ENCODE data around the gene ABCB4.

Gene ABCB4
- 0 to 1.1 (median 0.17) reads per million in 9 experiments for total RNA-seq

DNA sequence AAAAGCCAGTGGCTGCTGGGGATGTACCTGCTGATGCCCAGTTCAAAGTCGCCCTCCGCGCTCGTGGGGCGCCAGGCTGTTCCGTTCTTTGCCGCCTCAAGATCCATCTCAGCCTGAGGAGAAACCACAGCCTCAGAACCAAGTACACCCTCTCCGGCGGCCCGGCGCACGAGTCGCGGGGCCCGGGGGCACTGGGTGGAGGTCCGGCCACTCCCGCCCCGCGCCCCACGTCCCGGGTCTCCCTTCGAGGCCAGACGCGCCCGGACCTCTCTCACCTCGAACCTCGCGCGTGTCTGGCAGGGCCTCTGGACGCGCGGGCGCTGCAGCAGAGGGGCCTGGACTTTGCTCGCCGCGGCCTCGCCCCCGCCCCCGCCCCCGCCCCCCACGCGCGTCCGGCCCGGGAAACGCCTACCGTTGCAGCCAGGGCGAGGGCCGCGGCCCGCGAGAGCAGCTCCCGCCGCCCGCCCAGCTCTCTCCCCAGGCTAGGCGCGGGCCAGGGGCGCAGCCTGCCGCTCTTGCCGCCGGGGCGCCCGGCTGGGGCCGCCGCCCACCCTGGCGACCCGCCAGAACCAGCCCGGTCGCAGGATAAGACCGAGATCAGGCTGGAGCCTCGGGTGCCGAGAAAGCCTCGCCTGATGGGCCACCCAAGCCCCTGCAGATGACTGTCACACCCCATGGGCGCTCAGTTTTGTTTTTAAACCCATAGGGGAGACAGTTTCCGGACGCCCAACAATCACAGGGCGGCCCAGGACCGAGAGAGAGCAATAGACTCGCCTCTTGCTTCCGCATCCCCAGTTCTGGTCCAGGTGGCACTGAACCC is at the start of gene ABCB4:
ABCB4 (minus strand) TSS at position 322 of the 820 bp plus-strand sequence; CDS start at position 107, 215 bp downstream.
- no peaks in the 10 kb centered on the region for H3K9me3 Mint-ChIP-seq
- DNase-seq (no peak), ATAC-seq (replicated peaks) (peak; percentile 50)
- H3K27me3 Mint-ChIP-seq: peaks cover 23 to 31% of the 10 kb centered on the region in 2 donors
- H3K4me3 Mint-ChIP-seq: peak within 1 kb of the TSS; percentile 28 to 49
- peaks cover 0 to 4% of the 10 kb centered on the region in 2 donors for H3K4me1 Mint-ChIP-seq (ENCODE audit: low read depth in 2 of 2)
- no peak within 1 kb of the TSS for H3K27ac Mint-ChIP-seq
- no peaks in the 10 kb centered on the region for H3K36me3 Mint-ChIP-seq (ENCODE audit: insufficient read depth)

DNA sequence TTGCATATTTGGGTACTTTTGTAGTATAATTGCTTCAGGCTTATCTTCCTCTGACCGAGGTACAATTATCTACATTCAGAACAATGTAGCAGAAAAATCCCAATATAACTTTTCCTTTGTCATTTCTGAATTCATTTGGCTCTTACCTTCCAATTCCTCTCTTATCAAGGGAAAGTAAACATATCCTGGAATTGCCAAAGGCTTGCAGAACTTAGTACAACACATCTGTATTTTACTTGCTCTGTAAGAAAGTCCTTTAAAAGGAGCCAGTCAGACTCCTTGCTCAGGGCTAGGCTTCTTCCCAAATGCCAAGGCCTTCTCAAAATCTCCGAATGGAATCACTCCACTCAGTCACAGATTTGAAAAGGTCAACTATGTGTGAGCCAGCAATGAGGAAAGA is 43.3 kb upstream of the ABCB4 start:
- peaks cover 31% of the 10 kb centered on the region for H3K36me3 Mint-ChIP-seq (ENCODE audit: insufficient read depth)
- no peak overlapping the region for H3K27ac Mint-ChIP-seq
- no peak for DNase-seq
- no peaks in the 10 kb centered on the region for H3K27me3 Mint-ChIP-seq
- no peak overlapping the region for H3K4me3 Mint-ChIP-seq
- peaks cover 0 to 4% of the 10 kb centered on the region in 2 donors for H3K4me1 Mint-ChIP-seq (ENCODE audit: low read depth in 2 of 2)
- ATAC-seq (replicated peaks): no peak
- H3K9me3 Mint-ChIP-seq: no peaks in the 10 kb centered on the region

- Mint-ChIP-seq H3K36me3 (ENCODE audit: insufficient read depth) (peaks cover 25% of the 10 kb centered on the region), H3K27ac (no peak overlapping the region), H3K27me3 (no peaks in the 10 kb centered on the region), H3K9me3 (no peaks in the 10 kb centered on the region), H3K4me1 (ENCODE audit: low read depth in 2 of 2) (peaks cover 0 to 4% of the 10 kb centered on the region in 2 donors), H3K4me3 (no peak overlapping the region)
- no peak for ATAC-seq (replicated peaks)
- no peak for DNase-seq
Measured at GRCh38 chr7:87517891-87518290, 42.4 kb upstream of the ABCB4 start.

- peaks cover 0 to 4% of the 10 kb centered on the region in 2 donors for H3K4me1 Mint-ChIP-seq (ENCODE audit: low read depth in 2 of 2)
- ATAC-seq (replicated peaks): no peak
- H3K27ac Mint-ChIP-seq: no peak overlapping the region
- H3K9me3 Mint-ChIP-seq: no peaks in the 10 kb centered on the region
- H3K27me3 Mint-ChIP-seq: no peaks in the 10 kb centered on the region
- no peak overlapping the region for H3K4me3 Mint-ChIP-seq
- H3K36me3 Mint-ChIP-seq (ENCODE audit: insufficient read depth): peaks cover 31% of the 10 kb centered on the region
- DNase-seq: no peak
Measured at GRCh38 chr7:87517136-87517815, 41.8 kb upstream of the ABCB4 start.

GRCh38 chr7:87513735-87514335 is 38.4 kb upstream of the ABCB4 start:
- no peak for ATAC-seq (replicated peaks)
- Mint-ChIP-seq H3K27me3 (no peaks in the 10 kb centered on the region), H3K9me3 (no peaks in the 10 kb centered on the region), H3K4me3 (no peak overlapping the region), H3K27ac (no peak overlapping the region), H3K36me3 (ENCODE audit: insufficient read depth) (peaks cover 37% of the 10 kb centered on the region), H3K4me1 (ENCODE audit: low read depth in 2 of 2) (peaks cover 4 to 5% of the 10 kb centered on the region in 2 donors)
- DNase-seq: no peak

DNA sequence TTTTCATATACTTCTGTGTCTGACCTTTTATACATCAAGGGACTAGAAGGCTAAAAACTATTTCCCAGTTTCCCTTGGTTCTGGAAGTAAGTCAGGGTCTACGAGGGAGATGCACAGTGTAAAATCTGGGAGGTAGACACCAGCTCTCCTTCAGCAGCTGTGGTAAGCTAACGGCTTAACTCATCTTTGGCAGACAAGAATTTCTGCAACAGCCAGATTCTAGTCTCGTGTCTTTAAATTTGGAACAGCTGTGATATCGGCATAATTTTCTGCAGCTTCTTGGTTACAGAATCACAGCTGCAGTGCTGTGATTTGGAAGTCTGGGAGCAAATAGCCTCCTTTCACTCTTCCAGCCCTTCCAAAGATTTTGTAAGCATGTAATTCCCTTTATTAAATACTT is 37.4 kb upstream of the ABCB4 start:
- Mint-ChIP-seq H3K36me3 (ENCODE audit: insufficient read depth) (peaks cover 40% of the 10 kb centered on the region), H3K9me3 (no peaks in the 10 kb centered on the region), H3K4me1 (ENCODE audit: low read depth in 2 of 2) (peaks cover 4 to 5% of the 10 kb centered on the region in 2 donors), H3K27me3 (no peaks in the 10 kb centered on the region), H3K4me3 (no peak overlapping the region), H3K27ac (no peak overlapping the region)
- DNase-seq: no peak
- no peak for ATAC-seq (replicated peaks)

DNA sequence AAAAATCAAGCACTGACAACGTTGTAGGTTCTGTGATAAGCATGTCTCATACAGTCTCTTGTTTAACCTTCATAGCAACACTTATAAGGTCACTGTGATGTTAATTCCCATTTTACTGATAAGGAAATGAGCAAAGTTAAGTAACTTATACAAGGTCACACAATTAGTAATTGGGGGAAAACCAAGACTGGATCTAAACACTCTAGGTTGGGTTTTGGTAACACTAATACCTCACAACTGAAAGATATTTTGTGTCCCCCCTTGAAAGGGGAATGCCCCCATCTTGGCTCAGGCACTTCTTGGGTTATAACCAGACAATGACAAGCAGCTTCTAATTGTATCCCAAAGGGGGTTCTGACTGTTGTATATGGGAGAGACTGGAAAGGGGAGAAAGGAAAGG is 36.0 kb upstream of the ABCB4 start:
- ATAC-seq (replicated peaks) (no peak), DNase-seq (no peak)
- Mint-ChIP-seq H3K36me3 (ENCODE audit: insufficient read depth) (peaks cover 41% of the 10 kb centered on the region), H3K9me3 (no peaks in the 10 kb centered on the region), H3K4me1 (ENCODE audit: low read depth in 2 of 2) (peaks cover 4 to 5% of the 10 kb centered on the region in 2 donors), H3K4me3 (no peak overlapping the region), H3K27ac (no peak overlapping the region), H3K27me3 (no peaks in the 10 kb centered on the region)

GRCh38 chr7:87510411-87510875 is 35.0 kb upstream of the ABCB4 start:
- H3K4me1 Mint-ChIP-seq (ENCODE audit: low read depth in 2 of 2): peaks cover 4 to 9% of the 10 kb centered on the region in 2 donors
- DNase-seq: no peak
- H3K36me3 Mint-ChIP-seq (ENCODE audit: insufficient read depth): peaks cover 44% of the 10 kb centered on the region
- H3K9me3 Mint-ChIP-seq: no peaks in the 10 kb centered on the region
- H3K4me3 Mint-ChIP-seq: no peak overlapping the region
- H3K27me3 Mint-ChIP-seq: no peaks in the 10 kb centered on the region
- no peak for ATAC-seq (replicated peaks)
- peak overlapping the region in 1 of 2 donors; percentile 12 for H3K27ac Mint-ChIP-seq

DNA sequence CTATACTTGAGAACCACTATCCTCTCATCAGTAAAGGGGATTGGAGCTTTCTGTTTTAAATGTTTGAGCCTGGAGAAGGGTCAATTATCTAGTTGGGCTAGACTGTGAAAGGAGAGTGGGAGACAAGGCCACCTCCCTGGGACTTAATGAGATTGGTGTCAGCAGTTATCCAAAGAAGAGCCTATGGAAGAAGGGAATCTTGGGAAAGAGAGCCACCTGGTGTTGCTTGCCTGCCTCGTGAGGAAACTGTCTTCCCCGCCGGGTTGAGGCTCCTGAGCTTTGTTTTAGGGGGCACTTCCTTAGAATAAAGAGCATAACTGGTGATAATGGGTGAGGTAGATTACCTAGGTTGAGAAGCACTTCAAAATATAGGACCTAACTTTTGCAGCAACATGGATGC is 32.0 kb upstream of the ABCB4 start:
- Mint-ChIP-seq H3K4me3 (no peak overlapping the region), H3K36me3 (ENCODE audit: insufficient read depth) (peaks cover 50% of the 10 kb centered on the region), H3K27ac (peak overlapping the region in 1 of 2 donors; percentile 77), H3K9me3 (no peaks in the 10 kb centered on the region), H3K4me1 (ENCODE audit: low read depth in 2 of 2) (peaks cover 4 to 9% of the 10 kb centered on the region in 2 donors), H3K27me3 (no peaks in the 10 kb centered on the region)
- DNase-seq: no peak
- no peak for ATAC-seq (replicated peaks)

DNA sequence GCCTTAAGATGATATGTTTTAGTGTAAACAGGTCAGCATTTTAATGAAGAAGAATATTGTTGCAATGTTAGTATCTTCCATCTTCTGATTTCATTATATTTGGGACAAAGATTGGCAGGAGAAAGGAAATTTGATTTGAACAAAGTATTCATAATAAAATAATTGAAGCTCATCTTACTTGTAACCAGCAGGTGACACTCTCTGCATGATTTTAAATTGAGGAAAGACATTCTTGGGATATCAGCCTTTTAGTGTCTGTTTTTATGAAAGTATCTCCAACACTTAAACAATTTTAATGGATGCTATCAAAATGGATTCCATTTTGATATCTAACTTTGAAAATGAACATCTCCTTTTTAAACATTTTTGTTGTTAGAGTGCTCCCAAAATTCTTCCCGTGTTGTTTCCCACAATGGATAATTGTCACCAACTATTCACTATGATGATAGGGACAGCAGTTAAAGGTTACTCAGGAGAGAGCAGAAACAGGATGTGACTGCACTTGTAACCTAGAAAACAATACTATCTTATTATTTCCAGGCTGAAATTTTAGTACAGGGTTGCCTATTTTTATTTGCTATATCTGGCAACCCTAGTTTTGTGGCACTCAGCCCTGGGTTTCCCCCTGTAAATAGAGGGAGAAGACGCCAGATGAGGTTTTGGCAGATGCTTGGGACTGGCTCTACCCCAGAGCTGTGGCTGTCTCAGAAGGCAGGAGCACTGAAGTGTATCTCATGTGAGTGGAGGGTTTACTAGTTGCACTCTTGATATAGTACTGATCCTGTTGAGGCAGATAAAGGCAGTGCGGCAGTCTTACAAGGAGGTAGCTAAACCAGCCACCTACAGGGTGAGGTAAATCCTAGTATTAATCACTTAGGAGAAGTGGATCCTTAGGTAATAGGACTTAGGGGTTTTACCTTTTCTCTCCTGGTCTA is 31.0 kb upstream of the ABCB4 start:
- peaks cover 46% of the 10 kb centered on the region for H3K36me3 Mint-ChIP-seq (ENCODE audit: insufficient read depth)
- no peak for ATAC-seq (replicated peaks)
- H3K4me1 Mint-ChIP-seq (ENCODE audit: low read depth in 2 of 2): peaks cover 4 to 9% of the 10 kb centered on the region in 2 donors
- H3K27ac Mint-ChIP-seq: peak overlapping the region; percentile 69 to 77
- no peak for DNase-seq
- no peaks in the 10 kb centered on the region for H3K27me3 Mint-ChIP-seq
- no peak overlapping the region for H3K4me3 Mint-ChIP-seq
- H3K9me3 Mint-ChIP-seq: no peaks in the 10 kb centered on the region

GRCh38 chr7:87505557-87506245 is 30.2 kb upstream of the ABCB4 start:
- H3K9me3 Mint-ChIP-seq: no peaks in the 10 kb centered on the region
- no peaks in the 10 kb centered on the region for H3K27me3 Mint-ChIP-seq
- no peak overlapping the region for H3K4me3 Mint-ChIP-seq

DNA sequence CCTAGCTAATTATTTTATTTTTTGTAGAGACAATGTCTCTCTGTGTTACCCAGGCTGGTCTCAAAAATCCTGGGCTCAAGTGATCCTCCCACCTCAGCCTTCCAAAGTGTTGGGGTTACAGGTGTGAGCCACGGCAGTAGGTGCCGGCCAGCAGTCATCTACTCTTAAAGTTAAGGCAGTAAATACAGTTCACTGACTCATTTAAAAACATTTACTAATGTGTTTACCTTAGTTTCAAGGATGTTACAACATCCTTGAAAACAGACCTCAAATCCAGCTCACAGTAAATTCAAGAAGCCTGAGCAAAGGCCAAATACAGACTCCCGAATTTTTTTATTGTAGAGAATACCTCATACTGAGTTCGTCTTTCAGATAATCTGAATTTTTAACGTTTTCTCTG is 29.6 kb upstream of the ABCB4 start:
- Mint-ChIP-seq H3K4me1 (ENCODE audit: low read depth in 2 of 2) (peaks cover 0 to 4% of the 10 kb centered on the region in 2 donors), H3K9me3 (no peaks in the 10 kb centered on the region), H3K27ac (no peak overlapping the region), H3K36me3 (ENCODE audit: insufficient read depth) (peaks cover 43% of the 10 kb centered on the region), H3K27me3 (no peaks in the 10 kb centered on the region), H3K4me3 (no peak overlapping the region)
- no peak for ATAC-seq (replicated peaks)
- DNase-seq: no peak

More at GRCh38 chr7:87505557-87506245, 30.2 kb upstream of the ABCB4 start:
- H3K27ac Mint-ChIP-seq: peak overlapping the region; percentile 69 to 77
- peaks cover 46% of the 10 kb centered on the region for H3K36me3 Mint-ChIP-seq (ENCODE audit: insufficient read depth)
- no peak for ATAC-seq (replicated peaks)
- DNase-seq: no peak
- H3K4me1 Mint-ChIP-seq (ENCODE audit: low read depth in 2 of 2): peaks cover 3 to 7% of the 10 kb centered on the region in 2 donors
